HG03469 (cell line): ENCODE data around the gene SMIM1.
"Not testable (repeated sequence)": the region's sequence is repeated elsewhere in the genome, so short reads cannot be mapped to it uniquely, and the experiment has no call there.

ENCODE experiments used
- ATAC-seq: cut with Tn5 transposase; IDR thresholded peaks from one replicate; pipeline ENCODE4 v1.9.1; 2021; ENCODE audit warnings: mild to moderate bottlenecking, moderate library complexity, moderate number of reproducible peaks; ENCODE audit not compliant: unreplicated experiment

The SMIM1 gene, protein sequence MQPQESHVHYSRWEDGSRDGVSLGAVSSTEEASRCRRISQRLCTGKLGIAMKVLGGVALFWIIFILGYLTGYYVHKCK

DNA sequence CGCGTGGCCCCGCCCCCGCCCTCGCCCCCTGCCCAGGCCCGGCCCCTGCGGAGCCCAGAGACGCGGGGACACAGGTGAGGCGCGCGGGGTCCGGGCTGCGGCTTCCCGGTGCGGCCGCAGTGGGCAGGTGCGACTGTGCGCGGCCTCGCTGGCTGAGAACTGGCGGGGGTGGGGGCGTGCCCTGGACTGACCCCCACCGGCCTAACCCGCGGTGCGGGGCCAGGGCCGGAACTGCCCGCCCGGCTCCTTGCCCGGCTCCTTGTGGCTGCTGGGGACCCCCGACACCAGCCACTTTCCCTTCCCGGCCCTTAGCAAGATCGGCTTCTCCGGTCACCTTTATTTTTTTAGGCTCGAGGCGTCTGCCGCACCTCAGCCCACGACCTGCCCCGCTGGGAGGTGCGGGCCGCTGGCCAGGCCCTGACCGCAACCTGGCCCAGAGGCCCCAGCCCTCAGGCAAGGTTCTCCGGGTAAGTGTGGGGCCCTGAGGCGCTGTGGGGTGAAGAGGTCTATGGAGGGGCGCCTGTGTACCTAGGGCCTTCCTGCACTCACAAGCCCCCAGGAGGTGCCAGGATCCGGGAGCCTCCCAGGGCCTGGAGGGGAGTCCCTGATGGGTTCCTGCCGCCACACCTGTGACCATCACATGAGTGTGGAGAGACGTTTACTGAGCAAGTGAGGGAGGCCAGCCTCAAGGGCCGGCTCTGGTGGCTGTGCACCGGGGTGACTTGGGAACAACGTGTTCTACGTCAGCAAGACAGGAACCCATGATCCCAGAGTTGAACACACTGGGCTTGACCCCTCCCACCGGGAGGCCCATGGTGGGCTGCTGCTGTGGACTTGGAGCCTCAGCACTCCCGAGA lies at the start of gene SMIM1:
Gene SMIM1 (plus strand): TSS at position 35 of the 857 bp plus-strand sequence. CDS start 2,625 bp downstream, outside the sequence.
- ATAC-seq, result no peak

DNA sequence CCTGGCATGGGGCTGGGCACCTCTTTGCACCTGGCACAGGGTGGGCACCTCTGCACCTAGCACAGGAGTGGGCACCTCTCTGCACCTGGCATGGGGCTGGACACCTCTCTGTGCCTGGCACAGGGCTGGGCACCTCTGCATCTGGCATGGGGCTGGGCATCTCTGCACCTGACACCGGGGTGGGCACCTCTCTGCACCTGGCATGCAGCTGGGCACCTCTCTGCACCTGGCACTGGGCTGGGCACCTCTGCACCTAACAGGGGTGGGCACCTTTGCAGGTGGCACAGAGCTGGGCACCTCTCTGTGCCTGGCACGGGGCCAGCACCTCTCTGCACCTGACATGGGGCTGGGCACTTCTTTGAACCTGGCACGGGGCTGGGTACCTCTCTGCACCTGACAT lies 49.7 kb upstream of the SMIM1 start:
- no peak for ATAC-seq

- not testable (repeated sequence) for ATAC-seq
These were observed 48.0 kb upstream of the SMIM1 start for GRCh38 chr1:3724416-3725030.

DNA sequence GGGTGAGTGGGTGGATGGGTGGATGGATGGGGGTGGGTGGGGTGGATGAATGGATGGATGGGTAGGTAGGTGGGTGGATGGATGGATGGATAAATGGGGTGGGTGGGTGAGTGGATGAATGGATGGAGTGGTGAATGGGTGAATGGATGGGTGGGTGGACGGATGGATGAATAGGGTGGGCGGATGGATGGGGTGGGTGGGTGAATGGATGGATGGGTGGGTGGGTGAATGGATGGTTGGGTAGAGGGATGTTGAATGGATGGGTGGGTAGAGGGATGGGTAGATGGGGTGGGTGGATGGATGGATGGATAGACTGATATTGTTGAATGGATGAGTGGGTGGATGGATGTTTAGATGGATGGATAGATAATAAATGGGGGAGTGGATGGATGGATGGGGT lies 47.2 kb upstream of the SMIM1 start:
- no peak for ATAC-seq

- ATAC-seq, result no peak
These were observed 45.3 kb upstream of the SMIM1 start for GRCh38 chr1:3727042-3727824.

- ATAC-seq, result no peak
These were observed 44.4 kb upstream of the SMIM1 start for GRCh38 chr1:3727825-3728776.

DNA sequence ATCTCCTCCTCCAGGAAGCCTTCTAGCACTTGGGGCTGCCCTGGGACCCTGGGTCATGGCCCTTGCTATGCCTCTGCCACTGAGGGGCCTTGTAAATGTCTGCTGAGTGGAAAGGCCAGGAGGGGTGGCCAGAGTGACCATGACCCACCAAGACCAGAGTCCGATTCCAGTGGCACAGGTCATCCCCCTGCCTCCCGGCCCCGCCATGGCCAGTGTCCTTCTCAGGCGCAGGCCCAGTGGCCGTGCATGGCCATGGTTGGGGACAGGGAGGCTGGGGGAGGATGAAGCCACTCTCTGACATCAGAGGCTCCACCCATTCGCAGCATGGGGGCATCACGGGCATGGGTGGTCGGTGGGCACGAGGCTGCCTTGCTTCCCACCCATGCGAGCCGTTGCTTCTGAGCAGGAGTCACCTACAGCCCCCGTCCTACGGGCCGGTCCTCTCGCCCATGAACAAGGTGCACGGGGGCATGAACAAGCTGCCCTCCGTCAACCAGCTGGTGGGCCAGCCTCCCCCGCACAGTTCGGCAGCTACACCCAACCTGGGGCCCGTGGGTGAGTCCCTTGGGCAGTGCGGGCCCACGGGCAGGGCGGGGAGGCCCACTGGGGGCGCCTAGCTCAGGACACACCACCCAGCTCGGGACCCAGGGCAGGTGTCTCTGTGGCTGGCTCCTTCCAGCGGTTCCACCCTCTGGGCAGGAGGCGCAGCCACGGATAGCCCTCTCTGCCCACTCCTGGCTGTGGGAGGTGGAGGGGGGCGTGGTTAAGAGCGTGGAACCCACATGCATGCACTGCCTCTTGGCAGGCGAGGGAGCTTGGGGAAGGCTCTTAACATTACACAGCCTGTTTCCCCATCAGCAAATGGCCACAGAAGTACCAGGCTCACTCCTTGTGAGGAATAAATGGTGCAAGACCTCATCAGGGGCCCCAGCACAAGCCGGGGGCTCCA lies 42.7 kb upstream of the SMIM1 start:
- no peak for ATAC-seq

GRCh38 chr1:3730543-3731247 lies 41.9 kb upstream of the SMIM1 start:
- ATAC-seq, result no peak

- no peak for ATAC-seq
These were observed 40.7 kb upstream of the SMIM1 start for GRCh38 chr1:3731583-3732433.

DNA sequence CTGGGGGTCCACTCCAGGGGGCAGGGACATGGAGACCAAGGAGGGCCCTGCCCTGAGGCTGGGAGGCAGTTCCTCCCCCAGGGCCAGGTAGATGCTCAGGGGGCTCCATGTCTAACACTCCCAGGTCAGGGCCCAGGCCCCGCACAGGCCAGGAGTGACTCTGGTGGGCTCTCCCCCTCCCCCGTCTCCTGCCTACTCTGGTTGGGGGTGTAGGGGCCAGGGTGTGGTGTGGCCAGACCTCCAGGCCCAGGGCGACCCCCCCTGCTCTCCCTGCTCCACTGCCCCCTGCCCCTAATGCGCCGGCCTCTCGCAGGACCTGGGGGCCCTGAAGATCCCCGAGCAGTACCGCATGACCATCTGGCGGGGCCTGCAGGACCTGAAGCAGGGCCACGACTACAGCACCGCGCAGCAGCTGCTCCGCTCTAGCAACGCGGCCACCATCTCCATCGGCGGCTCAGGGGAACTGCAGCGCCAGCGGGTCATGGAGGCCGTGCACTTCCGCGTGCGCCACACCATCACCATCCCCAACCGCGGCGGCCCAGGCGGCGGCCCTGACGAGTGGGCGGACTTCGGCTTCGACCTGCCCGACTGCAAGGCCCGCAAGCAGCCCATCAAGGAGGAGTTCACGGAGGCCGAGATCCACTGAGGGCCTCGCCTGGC lies 40.0 kb upstream of the SMIM1 start:
- ATAC-seq, result no peak

DNA sequence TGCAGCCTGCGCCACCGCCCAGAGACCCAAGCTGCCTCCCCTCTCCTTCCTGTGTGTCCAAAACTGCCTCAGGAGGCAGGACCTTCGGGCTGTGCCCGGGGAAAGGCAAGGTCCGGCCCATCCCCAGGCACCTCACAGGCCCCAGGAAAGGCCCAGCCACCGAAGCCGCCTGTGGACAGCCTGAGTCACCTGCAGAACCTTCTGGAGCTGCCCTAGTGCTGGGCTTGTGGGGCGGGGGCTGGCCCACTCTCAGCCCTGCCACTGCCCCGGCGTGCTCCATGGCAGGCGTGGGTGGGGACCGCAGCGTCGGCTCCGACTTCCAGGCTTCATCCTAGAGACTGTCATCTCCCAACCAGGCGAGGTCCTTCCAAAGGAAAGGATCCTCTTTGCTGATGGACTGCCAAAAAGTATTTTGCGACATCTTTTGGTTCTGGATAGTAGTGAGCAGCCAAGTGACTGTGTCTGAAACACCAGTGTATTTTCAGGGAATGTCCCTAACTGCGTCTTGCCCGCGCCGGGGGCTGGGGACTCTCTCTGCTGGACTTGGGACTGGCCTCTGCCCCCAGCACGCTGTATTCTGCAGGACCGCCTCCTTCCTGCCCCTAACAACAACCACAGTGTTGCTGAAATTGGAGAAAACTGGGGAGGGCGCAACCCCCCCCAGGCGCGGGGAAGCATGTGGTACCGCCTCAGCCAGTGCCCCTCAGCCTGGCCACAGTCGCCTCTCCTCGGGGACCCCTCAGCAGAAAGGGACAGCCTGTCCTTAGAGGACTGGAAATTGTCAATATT lies 39.3 kb upstream of the SMIM1 start:
- ATAC-seq, result no peak

- ATAC-seq, result no peak
These were observed 38.5 kb upstream of the SMIM1 start for GRCh38 chr1:3733883-3734589.

DNA sequence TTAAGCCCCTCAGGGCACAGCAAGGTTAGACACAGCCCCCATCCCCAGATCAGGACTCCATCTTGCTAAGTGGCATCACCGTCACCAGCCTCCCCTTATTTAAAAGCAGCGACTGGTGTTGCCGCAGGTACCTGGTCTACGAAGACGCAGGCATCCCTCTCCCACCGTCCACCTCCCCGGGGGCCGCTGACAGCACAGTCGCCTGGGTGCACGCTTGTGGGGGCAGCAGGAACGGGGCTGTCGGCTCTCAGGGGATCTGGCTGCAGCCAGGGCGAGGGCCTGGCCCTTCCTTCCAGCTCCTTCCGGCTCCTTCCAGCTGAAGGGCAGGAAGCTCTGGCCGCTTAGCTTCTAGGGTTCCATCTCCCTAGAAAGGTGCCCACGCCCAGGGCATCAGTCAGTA lies 37.9 kb upstream of the SMIM1 start:
- ATAC-seq, result no peak

DNA sequence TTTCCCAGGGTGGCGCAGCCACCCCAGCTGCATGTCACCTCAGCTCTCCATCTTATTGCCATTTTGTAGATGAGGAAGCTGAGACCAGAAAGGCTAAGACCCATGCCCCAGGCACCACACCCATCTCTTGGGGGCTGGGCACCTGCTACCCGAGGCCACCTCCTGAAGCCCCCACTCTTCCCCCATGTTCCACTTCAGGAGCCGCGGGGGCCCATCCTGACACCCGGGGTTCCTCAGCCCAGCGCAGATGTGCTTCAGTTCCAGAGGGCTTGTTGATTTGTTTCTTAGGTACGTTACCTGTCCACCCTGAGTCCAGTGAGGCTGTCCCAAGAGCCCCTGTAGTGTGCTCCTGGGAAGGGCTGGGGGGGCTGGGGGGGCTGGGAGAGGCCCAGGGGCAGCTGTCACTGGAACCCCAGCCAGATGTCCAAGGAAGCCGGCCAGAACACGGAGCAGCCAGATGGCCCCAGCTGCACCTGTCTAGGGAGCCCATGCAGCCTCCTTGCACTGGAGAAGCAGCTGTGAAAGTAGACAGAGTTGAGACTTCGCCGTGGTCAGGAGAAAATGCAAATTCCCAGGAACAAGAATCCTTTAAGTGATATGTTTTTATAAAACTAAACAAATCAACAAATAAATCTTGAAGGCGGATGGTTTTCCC lies 37.4 kb upstream of the SMIM1 start:
- ATAC-seq, result no peak

DNA sequence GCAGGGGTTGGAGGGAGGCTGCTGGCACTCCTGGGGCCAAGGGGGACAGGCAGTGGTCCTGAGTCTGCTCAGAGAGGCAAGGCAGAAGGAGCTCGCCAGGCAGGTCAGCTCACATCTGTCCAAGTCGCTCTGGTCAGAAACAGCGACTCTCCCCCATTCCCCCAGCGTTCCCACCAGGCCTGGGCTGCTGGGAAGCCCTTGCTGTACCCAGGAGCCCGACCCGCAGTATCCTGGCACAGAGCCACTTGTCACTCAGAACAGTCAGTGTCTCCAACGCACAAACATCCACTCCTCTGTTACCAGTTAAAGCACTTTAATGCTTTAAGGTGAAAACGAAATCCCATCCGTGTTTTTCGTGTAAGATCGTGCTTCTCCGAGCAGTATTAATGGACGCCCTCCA lies 36.9 kb upstream of the SMIM1 start:
- ATAC-seq, result no peak
